ENCODE data around the gene PHLDB2. TPM values are rescaled to one million over a fixed set of nuclear protein-coding genes. Genes with fewer than 3 reads are reported as not detected.
"Not testable (repeated sequence)": the region's sequence is repeated elsewhere in the genome, so short reads cannot be mapped to it uniquely, and the experiment has no call there.

PHLDB2 gene
- total RNA-seq, 1 donor from 2014 or later = 43.5 TPM

DNA sequence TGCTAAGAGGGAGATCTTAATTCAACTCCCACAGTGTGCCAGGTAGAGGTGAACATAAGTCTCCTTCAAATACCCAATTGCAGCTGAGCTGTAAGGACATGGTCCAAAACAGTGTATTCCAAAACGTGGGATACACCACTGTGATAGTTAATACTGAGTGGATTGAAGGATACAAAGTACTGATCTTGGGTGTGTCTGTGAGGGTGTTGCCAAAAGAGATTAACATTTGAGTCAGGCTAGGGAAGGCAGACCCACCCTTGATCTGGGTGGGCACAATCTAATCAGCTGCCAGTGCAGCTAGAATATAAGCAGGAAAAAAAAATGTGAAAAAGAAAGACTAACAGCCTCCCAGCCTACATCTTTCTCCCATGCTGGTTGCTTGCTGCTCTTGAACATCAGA is 45.1 kb upstream of the PHLDB2 start:
- no peak for DNase-seq (ENCODE audit: extremely low spot score, unreplicated experiment)
- H3K27me3 Mint-ChIP-seq = no peaks in the 10 kb centered on the region
- TF ChIP-seq, protein P1, sequence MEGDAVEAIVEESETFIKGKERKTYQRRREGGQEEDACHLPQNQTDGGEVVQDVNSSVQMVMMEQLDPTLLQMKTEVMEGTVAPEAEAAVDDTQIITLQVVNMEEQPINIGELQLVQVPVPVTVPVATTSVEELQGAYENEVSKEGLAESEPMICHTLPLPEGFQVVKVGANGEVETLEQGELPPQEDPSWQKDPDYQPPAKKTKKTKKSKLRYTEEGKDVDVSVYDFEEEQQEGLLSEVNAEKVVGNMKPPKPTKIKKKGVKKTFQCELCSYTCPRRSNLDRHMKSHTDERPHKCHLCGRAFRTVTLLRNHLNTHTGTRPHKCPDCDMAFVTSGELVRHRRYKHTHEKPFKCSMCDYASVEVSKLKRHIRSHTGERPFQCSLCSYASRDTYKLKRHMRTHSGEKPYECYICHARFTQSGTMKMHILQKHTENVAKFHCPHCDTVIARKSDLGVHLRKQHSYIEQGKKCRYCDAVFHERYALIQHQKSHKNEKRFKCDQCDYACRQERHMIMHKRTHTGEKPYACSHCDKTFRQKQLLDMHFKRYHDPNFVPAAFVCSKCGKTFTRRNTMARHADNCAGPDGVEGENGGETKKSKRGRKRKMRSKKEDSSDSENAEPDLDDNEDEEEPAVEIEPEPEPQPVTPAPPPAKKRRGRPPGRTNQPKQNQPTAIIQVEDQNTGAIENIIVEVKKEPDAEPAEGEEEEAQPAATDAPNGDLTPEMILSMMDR (conservative IDR thresholded peaks at IDR 0.05) = no peak
- no peak overlapping the region for H3K4me3 Mint-ChIP-seq
- peaks cover 12% of the 10 kb centered on the region for H3K4me1 Mint-ChIP-seq (ENCODE audit: unreplicated experiment)
- peaks cover 19% of the 10 kb centered on the region for H3K9me3 Mint-ChIP-seq
- H3K36me3 Mint-ChIP-seq = peaks cover 6% of the 10 kb centered on the region
- no peak overlapping the region for H3K27ac Mint-ChIP-seq

DNA sequence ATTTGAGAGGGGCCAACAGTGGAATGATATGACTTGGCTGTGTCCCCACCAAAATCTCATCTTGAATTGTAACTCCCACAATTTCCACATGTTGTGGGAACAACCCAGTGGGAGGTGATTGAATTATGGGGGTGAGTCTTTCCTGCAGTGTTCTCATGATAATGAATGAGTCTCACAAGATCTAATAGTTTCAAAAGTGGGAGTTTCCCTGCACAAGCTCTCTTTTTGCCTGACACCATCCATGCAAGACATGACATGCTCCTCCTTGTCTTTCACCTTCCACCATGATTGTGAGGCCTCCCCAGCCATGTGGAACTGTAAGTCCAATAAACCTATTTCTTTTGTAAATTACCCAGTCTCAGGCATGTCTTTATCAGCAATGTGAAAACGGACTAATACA is 42.3 kb upstream of the PHLDB2 start:
- H3K27me3 Mint-ChIP-seq; DNase-seq (ENCODE audit: extremely low spot score, unreplicated experiment); H3K27ac Mint-ChIP-seq; H3K36me3 Mint-ChIP-seq; H3K4me3 Mint-ChIP-seq; H3K4me1 Mint-ChIP-seq (ENCODE audit: unreplicated experiment): not testable (repeated sequence)
- H3K9me3 Mint-ChIP-seq = peaks cover 19% of the 10 kb centered on the region

DNA sequence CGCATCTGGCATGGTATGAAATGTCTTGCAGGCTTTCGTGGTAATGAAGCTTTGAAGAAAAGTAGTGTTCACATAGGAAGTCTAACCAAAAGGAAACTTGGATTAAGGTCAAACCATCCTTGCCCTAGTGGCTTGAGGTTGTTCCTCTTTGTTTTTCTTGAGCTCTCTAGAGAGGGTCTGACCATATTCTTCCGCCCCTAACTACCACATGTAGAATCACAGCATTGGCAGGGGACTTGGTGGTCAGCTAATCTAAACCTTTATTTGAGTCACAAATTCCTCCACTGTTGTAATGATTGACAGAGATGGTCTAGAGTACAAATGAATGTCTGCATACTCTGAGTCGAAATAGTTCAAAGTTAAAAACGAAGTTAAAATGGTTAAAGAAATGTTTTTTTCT is 39.1 kb upstream of the PHLDB2 start:
- TF ChIP-seq, protein P1 (conservative IDR thresholded peaks at IDR 0.05) = no peak
- H3K27me3 Mint-ChIP-seq = no peaks in the 10 kb centered on the region
- DNase-seq (ENCODE audit: extremely low spot score, unreplicated experiment) = no peak
- H3K27ac Mint-ChIP-seq = no peak overlapping the region
- H3K9me3 Mint-ChIP-seq = peaks cover 14% of the 10 kb centered on the region
- no peak overlapping the region for H3K4me3 Mint-ChIP-seq
- peaks cover 6% of the 10 kb centered on the region for H3K36me3 Mint-ChIP-seq
- H3K4me1 Mint-ChIP-seq (ENCODE audit: unreplicated experiment) = no peaks in the 10 kb centered on the region

DNA sequence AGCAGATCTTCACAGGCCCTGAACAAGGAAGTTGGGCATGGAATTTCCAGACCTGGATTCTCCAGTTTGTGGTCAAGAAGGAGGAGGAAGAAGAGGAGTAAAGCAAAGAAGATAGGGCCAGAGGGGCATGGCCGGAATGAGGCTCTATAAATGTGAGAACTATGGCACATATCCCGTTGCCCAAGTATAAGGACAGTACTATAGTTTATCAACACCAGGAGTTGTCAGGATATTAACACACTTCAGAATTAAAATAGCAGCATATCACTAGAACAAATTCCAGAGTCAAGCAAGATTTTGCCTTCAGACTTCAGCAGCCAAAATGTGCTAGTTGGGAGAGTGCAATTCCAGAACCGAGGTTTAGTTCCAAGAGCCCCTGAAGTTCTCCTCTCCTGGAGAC is 38.4 kb upstream of the PHLDB2 start:
- DNase-seq (ENCODE audit: extremely low spot score, unreplicated experiment) = no peak
- H3K27me3 Mint-ChIP-seq = no peaks in the 10 kb centered on the region
- no peak overlapping the region for H3K4me3 Mint-ChIP-seq
- H3K27ac Mint-ChIP-seq = no peak overlapping the region
- peaks cover 6% of the 10 kb centered on the region for H3K36me3 Mint-ChIP-seq
- H3K4me1 Mint-ChIP-seq (ENCODE audit: unreplicated experiment) = no peaks in the 10 kb centered on the region
- peaks cover 10% of the 10 kb centered on the region for H3K9me3 Mint-ChIP-seq
- TF ChIP-seq, protein P1 (conservative IDR thresholded peaks at IDR 0.05) = no peak

DNA sequence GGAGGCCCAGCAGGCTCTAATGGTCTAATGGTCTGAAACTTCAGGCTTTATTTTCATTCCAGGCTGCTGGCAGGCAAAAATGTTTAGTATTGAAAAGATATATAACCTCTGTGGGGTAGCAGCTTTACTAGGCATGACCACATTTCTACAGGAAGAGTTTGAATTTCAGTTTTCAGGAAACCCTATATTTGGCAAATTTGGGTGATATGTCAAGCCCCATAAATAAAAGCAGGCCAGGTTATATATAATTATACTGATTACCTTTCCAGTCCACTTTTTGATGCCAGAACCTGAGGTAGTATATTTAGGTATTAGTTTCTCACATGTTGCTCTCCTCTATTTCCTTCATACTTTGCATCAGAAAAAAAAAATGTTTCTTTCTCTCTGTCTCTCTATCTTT is 37.2 kb upstream of the PHLDB2 start:
- DNase-seq (ENCODE audit: extremely low spot score, unreplicated experiment) = no peak
- Mint-ChIP-seq H3K9me3 (peaks cover 6% of the 10 kb centered on the region), H3K36me3 (peaks cover 2% of the 10 kb centered on the region), H3K4me1 (ENCODE audit: unreplicated experiment) (no peaks in the 10 kb centered on the region), H3K4me3 (no peak overlapping the region), H3K27me3 (no peaks in the 10 kb centered on the region), H3K27ac (no peak overlapping the region)
- TF ChIP-seq, protein P1 (conservative IDR thresholded peaks at IDR 0.05) = no peak

DNA sequence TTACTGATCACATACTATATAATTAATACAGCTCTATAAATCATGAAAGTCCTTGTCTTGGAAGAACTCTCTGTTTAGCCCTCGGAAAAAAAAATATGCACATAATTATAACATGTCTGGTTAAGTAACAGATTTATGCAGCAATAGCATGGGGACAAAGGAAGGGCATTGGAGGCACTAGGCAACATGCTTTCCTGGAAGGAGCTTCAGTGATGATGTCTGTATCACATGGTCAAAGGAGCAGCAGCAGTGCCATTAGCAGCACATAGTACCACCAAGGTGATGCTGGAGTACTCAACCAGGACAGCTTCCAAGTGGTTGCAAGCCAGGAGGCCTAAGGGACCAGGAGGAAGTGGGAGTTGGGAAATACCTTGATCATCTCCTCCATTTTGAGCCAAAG is 36.3 kb upstream of the PHLDB2 start:
- no peak overlapping the region for H3K4me3 Mint-ChIP-seq
- H3K9me3 Mint-ChIP-seq = peaks cover 3% of the 10 kb centered on the region
- no peak overlapping the region for H3K27ac Mint-ChIP-seq
- no peaks in the 10 kb centered on the region for H3K27me3 Mint-ChIP-seq
- DNase-seq (ENCODE audit: extremely low spot score, unreplicated experiment) = no peak
- H3K4me1 Mint-ChIP-seq (ENCODE audit: unreplicated experiment) = no peaks in the 10 kb centered on the region
- no peaks in the 10 kb centered on the region for H3K36me3 Mint-ChIP-seq
- TF ChIP-seq, protein P1 (conservative IDR thresholded peaks at IDR 0.05) = no peak

Measured in type B pancreatic cell (in vitro differentiated cells).